Upper lobe of left lung (tissue), 4 donors: ENCODE results near the gene SVIL.

Experiments
- CTCF ChIP-seq, 6 experiments: fragments of 450-650 bp in 4 of 6; fragments of 200-600 bp in 2 of 6; sonication (generic) in 2 of 6; IDR thresholded peaks; one replicate each; pipeline ENCODE4 v1.5.1; 2016 to 2019; ENCODE audit warnings: antibody characterized with exemption in 6 of 6
- EP300 ChIP-seq, 4 donors: sonication (generic); formaldehyde crosslinking; IDR thresholded peaks; one replicate each; pipeline ENCODE4 v1.5.1; 2017; ENCODE audit warnings: antibody characterized with exemption in 4 of 4, control low read depth in 2 of 4
- POLR2A ChIP-seq, 4 donors: fragments of 450-650 bp; IDR thresholded peaks; one replicate each; pipeline ENCODE4 v1.5.1; 2016 to 2017; ENCODE audit warnings: antibody characterized with exemption in 4 of 4, mild to moderate bottlenecking in 2 of 4
- POLR2AphosphoS5 ChIP-seq, 2 donors: sonication (generic); formaldehyde crosslinking; IDR thresholded peaks; one replicate each; pipeline ENCODE4 v1.5.1; 2017; ENCODE audit warnings: antibody characterized with exemption in 2 of 2

DNA sequence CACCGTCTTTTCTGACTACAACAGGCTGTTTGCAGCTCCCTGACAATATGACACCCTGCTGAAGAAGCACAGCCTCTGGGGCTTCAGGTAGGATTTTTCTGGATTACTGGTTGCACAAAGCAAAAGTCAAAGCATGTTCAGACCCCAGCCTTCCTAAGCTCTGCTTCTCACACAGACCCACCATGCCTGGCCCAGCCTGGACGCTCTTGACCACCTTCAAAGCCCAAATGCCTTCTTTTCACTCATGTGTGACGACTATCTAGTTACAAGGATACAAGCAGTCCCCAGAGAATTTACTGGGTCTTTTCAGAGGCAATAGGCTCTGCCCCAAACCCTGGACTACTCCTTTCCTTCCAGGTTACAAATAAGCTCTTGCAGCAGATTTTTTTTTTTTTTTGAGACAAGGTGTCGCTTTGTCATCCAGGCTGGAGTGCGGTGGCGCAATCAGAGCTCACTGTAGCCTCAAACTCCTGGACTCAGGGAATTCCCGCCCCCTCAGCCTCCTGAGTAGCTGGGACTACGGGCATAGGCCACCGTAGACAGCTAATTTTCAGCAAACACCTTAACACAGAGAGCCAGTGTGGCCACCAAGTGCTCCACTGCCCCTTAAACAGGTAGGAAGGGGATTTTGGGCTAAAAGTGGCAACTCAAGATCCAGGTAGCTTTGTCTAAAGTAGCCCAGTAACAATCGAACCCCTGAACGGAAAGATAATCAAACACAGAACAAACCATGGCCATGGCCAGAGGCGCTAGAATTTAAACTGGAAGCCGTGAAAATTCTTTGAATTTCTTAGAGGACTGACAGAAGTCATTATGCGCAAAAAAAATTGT, 16.2 kb downstream of the SVIL start:
- no peak for TF ChIP-seq POLR2A (IDR thresholded peaks at IDR 0.05)
- no peak for TF ChIP-seq CTCF (IDR thresholded peaks at IDR 0.05)
- TF ChIP-seq POLR2AphosphoS5 (IDR thresholded peaks at IDR 0.05) = no peak
- no peak for TF ChIP-seq EP300 (IDR thresholded peaks at IDR 0.05)
